Activated B cell treated with CpG ODN at 0.5 μM for 24 hours (primary cell): Measurements from ENCODE around the gene KIAA0930. TPM values are rescaled to one million over a fixed set of nuclear protein-coding genes. Genes with fewer than 3 reads are reported as not detected.
"Not testable (repeated sequence)": the region's sequence is repeated elsewhere in the genome, so short reads cannot be mapped to it uniquely, and the experiment has no call there.

ENCODE experiments used
- ATAC-seq: fragments of 200-7000 bp; cut with Tn5 transposase; one replicate; pipeline ENCODE4 v1.10.0; 2021; ENCODE audit warnings: low read depth, mild to moderate bottlenecking, moderate library complexity
- CTCF ChIA-PET: fragments of 350-600 bp; sonication (Branson Sonifier 250); formaldehyde crosslinking; loops from one replicate; lab custom pipeline; 2021; ENCODE audit warnings: antibody characterized with exemption; lab: Charles Lee
- POLR2A ChIA-PET: fragments of 350-600 bp; sonication (Branson Sonifier 250); formaldehyde crosslinking; loops from one replicate; lab custom pipeline; 2021; ENCODE audit warnings: antibody characterized with exemption; lab: Charles Lee
- DNase-seq: peaks from one replicate; pipeline ENCODE4 v3.0.0; 2022
- H3K27ac Mint-ChIP-seq: one replicate; pipeline ENCODE4 v1.8.0; 2020; ENCODE audit warnings: mixed read lengths
- H3K27me3 Mint-ChIP-seq: one replicate; pipeline ENCODE4 v1.8.0; 2021; ENCODE audit warnings: mixed read lengths
- H3K36me3 Mint-ChIP-seq: one replicate; pipeline ENCODE4 v1.8.0; 2021; ENCODE audit warnings: low read depth, mixed read lengths
- H3K4me1 Mint-ChIP-seq: one replicate; pipeline ENCODE4 v1.8.0; 2021; ENCODE audit warnings: mixed read lengths
- H3K4me3 Mint-ChIP-seq: one replicate; pipeline ENCODE4 v1.8.0; 2020; ENCODE audit warnings: mild to moderate bottlenecking, mixed read lengths
- H3K9me3 Mint-ChIP-seq: one replicate; pipeline ENCODE4 v1.8.0; 2020; ENCODE audit warnings: mixed read lengths
- CTCF ChIP-seq: fragments of 200-600 bp; IDR thresholded peaks from one replicate; pipeline ENCODE4 v1.8.0; 2022; ENCODE audit warnings: antibody characterized with exemption, mild to moderate bottlenecking
- intact Hi-C: fragments of 100-400 bp; cut with micrococcal nuclease; formaldehyde crosslinking; loops from one replicate; pipeline ENCODE4 v1.15.1; 2024
- total RNA-seq: library from RNA; stranded (reverse); gene quantifications from 2 replicates; pipeline ENCODE4 v1.2.3, GENCODE V29; 2022

The KIAA0930 gene
- total RNA-seq, 1 donor from 2014 or later = 42.2 TPM

DNA sequence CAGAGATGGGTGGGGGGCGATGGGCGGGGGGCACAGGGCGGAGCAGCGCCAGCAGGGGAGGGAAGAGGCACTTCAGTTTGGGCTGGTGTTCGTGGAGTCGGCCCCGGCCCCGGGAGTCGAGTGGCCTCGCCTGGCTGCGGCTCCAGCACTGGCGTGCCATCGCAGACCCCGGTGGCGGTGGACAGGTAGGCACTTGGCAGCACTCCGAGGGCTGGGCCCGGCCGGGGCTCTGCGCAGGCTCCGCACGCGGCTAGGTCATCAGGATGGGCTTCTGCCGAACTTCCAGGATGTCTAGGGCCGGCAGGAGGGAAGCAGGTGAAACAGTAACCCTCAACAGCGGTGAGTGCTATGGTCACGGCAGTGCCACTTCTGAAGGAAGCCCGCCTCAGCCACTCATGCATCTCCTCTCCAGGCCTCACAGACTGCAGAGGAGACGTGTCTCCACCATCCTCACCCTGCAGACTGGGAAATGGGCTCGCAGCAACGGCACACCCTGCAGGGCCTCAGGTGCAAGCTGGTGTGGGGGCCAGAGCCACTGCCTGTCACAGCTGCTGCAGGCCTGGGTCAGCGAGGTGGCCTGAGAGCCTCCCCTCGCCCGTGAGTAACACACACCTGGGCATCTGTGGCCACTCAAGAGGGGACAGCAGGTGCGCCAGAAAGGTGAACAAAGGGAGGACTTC lies 43.6 kb downstream of the KIAA0930 start:
- Mint-ChIP-seq H3K27me3 (no peaks in the 10 kb centered on the region), H3K4me3 (no peak overlapping the region), H3K27ac (no peak overlapping the region), H3K9me3 (no peaks in the 10 kb centered on the region), H3K36me3 (peaks cover 67% of the 10 kb centered on the region), H3K4me1 (no peaks in the 10 kb centered on the region)
- DNase-seq (no peak), ATAC-seq (no peak)
- CTCF ChIA-PET = interaction anchor here (1.1 kb wide), 1 partner anchor 8 kb away, joined by 3 read pairs; no protein-coding TSS in a partner anchor
- intact Hi-C loops = no loop called here
- POLR2A ChIA-PET = no interaction called here
- no peak for TF ChIP-seq CTCF

GRCh38 chr22:45196308-45196707 lies 44.4 kb downstream of the KIAA0930 start:
- Mint-ChIP-seq H3K4me3 (no peak overlapping the region), H3K27ac (no peak overlapping the region), H3K27me3 (no peaks in the 10 kb centered on the region), H3K36me3 (peaks cover 65% of the 10 kb centered on the region), H3K9me3 (no peaks in the 10 kb centered on the region), H3K4me1 (no peaks in the 10 kb centered on the region)
- DNase-seq = no peak
- no peak for ATAC-seq
- intact Hi-C loops = no loop called here
- ChIA-PET POLR2A (no interaction called here), CTCF (interaction anchor here (1.1 kb wide), 1 partner anchor 9 kb away, joined by 3 read pairs; no protein-coding TSS in a partner anchor)
- TF ChIP-seq CTCF = no peak

DNA sequence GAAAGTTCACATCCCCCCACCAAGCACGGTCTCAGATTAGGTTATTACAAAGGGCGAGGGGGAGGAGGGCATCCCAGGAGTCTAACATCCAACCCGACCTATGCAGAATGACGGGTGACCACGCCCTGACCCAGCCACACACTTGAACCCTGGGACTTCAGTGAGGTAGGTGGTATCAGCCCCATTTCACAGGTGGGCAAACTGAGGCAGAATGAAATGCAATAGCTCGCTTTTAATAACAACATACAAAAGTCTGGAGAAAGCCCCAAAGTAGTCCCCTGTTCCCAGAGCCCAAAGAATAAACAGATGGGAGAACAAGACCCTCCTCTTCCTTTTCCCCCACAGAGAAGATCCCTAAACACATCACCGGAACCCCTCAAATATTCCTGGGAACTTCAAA lies 45.1 kb downstream of the KIAA0930 start:
- Mint-ChIP-seq H3K4me3 (no peak overlapping the region), H3K27me3 (no peaks in the 10 kb centered on the region), H3K27ac (no peak overlapping the region), H3K4me1 (no peaks in the 10 kb centered on the region), H3K36me3 (peaks cover 58% of the 10 kb centered on the region), H3K9me3 (no peaks in the 10 kb centered on the region)
- TF ChIP-seq CTCF = no peak
- POLR2A ChIA-PET = no interaction called here
- no peak for ATAC-seq
- CTCF ChIA-PET = no interaction called here
- intact Hi-C loops = no loop called here
- no peak for DNase-seq

GRCh38 chr22:45194686-45195085 lies 46.0 kb downstream of the KIAA0930 start:
- no peaks in the 10 kb centered on the region for H3K9me3 Mint-ChIP-seq
- H3K4me1 Mint-ChIP-seq = no peaks in the 10 kb centered on the region
- DNase-seq = no peak
- no peak overlapping the region for H3K4me3 Mint-ChIP-seq
- intact Hi-C loops = no loop called here
- no peak for ATAC-seq
- H3K27me3 Mint-ChIP-seq = no peaks in the 10 kb centered on the region
- CTCF ChIA-PET = no interaction called here
- no peak overlapping the region for H3K27ac Mint-ChIP-seq
- POLR2A ChIA-PET = no interaction called here
- no peak for TF ChIP-seq CTCF
- peaks cover 50% of the 10 kb centered on the region for H3K36me3 Mint-ChIP-seq

- Mint-ChIP-seq H3K4me1 (no peaks in the 10 kb centered on the region), H3K36me3 (peaks cover 44% of the 10 kb centered on the region), H3K27ac (no peak overlapping the region), H3K9me3 (no peaks in the 10 kb centered on the region), H3K27me3 (no peaks in the 10 kb centered on the region), H3K4me3 (no peak overlapping the region)
- TF ChIP-seq CTCF = no peak
- ChIA-PET CTCF (no interaction called here), POLR2A (no interaction called here)
- no peak for ATAC-seq
- intact Hi-C loops = no loop called here
- DNase-seq = no peak
Observed at GRCh38 chr22:45192701-45193187, 48.0 kb downstream of the KIAA0930 start.

- H3K27me3 Mint-ChIP-seq, DNase-seq, H3K9me3 Mint-ChIP-seq, H3K4me1 Mint-ChIP-seq, ATAC-seq, CTCF ChIA-PET, H3K27ac Mint-ChIP-seq, intact Hi-C loops, H3K4me3 Mint-ChIP-seq, POLR2A ChIA-PET: not testable (repeated sequence)
- peaks cover 43% of the 10 kb centered on the region for H3K36me3 Mint-ChIP-seq
Observed at GRCh38 chr22:45191746-45192145, 48.9 kb downstream of the KIAA0930 start.
